GM18505 (cell line): ENCODE data around the gene ZFYVE28.
"Not testable (repeated sequence)": the region's sequence is repeated elsewhere in the genome, so short reads cannot be mapped to it uniquely, and the experiment has no call there.

ENCODE experiments used
- ATAC-seq: cut with Tn5 transposase; IDR thresholded peaks from one replicate; pipeline ENCODE4 v1.9.1; 2021; ENCODE audit not compliant: unreplicated experiment
- POLR2A ChIP-seq: IDR thresholded peaks from 4 replicates; pipeline ENCODE4 v1.6.1; 2011; ENCODE audit warnings: borderline replicate concordance; ENCODE audit not compliant: insufficient read depth, insufficient read length; ENCODE audit errors: extremely low read depth

The ZFYVE28 gene

GRCh38 chr4:2247128-2248043 lies 171.1 kb downstream of the ZFYVE28 start:
- no peak for TF ChIP-seq POLR2A
- no peak for ATAC-seq

DNA sequence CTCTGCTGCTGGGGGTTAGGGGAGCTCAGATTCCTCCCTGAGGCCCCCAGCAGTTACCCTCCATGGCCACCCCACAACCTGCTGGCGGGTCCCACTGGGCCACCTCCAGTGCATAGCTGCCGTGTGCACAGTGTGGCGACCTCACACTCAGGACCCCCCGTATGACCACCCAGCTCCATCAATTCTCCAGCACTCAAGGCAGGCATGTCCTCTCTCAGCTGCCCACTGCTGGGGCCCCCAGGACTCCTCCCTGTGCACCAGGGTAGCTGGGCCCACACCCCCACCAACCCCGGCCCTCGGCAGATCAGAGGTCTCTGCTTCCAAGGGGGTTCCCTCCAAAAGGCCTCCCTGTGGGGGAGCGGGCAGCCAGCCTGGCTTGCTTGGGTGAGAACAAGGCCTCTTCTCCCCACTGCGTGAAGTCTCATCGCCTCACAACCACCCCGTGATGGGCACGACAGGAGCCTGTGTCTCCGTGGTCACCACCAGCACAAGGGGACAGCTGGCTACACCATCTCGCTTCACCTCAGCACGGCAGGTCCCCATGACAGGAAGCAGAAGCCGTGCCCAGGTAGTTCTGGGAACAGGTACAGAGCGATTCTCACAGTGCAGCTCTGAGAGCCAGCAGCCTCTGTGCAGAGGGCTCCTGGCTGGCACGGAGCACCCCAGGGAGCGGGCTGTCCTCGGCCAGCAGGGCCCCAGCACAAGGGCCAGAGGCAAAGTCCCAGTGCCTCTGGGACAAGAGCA lies 171.9 kb downstream of the ZFYVE28 start:
- TF ChIP-seq POLR2A: no peak
- no peak for ATAC-seq

GRCh38 chr4:2245787-2246275 lies 172.6 kb downstream of the ZFYVE28 start:
- TF ChIP-seq POLR2A: no peak
- ATAC-seq: no peak

DNA sequence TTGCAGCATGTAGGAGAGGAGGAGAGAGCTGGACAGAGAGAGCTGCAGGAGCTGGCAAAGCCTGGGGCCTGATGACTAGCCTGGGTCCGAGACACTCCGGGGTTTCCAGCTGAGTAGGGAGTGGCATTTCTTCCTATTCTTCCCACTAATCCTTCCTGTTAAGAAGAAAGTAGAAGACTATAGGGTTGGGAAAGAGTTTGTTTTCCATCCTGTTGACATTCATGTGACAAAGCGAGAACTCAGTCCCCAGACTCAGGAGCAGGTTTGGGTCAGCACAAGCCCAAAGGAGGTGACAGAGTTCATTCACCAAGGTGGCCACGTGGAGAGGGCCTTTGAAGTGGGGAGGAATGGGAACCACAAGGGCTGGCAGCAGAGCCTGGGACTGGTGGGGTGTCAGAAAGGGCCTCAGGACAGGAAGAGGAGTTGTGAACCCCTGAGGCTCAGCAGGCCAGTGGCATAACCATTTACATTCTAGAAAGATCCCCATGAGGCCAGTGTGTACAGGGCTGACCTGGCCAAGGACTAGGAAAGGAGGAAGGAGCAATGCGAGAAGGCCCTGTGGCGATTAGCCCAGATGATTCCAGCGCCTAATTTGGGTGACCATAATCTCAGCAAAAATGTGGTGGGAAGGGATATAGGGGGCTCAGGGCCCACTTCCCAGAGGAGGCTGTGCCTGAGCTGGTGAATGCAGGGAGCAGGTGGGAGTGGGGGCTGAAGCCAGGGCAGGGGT lies 173.2 kb downstream of the ZFYVE28 start:
- no peak for TF ChIP-seq POLR2A
- no peak for ATAC-seq

DNA sequence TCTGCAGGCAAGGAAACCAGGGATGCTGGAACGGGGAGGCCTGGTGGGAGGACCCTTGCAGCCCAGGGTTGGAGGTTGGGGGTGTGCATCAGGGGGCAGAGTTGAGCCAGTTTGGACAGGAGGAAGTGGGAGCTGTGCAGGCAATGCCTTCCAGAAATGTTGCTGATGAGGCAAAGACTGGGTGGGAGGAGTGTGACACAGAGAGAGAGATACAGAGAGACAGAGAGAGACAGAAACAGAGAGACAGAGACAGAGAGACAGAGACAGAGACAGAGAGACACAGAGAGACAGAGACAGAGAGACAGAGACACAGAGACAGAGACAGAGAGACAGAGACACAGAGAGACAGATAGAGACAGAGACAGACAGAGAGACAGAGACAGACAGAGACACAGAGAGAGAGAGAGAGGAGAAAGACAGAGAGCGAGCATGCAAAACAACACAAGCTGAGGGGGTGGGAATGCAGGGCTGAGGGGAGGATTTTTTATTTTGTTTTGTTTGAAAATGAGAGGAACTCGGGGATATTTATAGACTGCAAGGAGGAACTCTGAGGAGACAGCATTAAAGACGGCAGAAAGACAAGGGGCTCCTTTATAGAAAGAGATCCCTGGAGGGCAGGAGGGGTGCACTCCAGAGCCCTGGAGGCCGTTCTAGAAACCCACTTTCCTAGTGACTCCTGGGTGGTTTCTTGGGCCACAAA lies 174.6 kb downstream of the ZFYVE28 start:
- no peak for ATAC-seq
- TF ChIP-seq POLR2A: no peak

GRCh38 chr4:2241410-2242353 lies 176.8 kb downstream of the ZFYVE28 start, which contains the start of the genes HAUS3 and POLN:
Gene HAUS3 (minus strand): TSS chr4:2242121. CDS start chr4:2240946, 1,175 bp downstream.
Gene POLN (minus strand): TSS chr4:2242121. CDS start chr4:2229231, 12,890 bp downstream.
- peak; percentile 76 for TF ChIP-seq POLR2A
- peak; percentile 84 for ATAC-seq

DNA sequence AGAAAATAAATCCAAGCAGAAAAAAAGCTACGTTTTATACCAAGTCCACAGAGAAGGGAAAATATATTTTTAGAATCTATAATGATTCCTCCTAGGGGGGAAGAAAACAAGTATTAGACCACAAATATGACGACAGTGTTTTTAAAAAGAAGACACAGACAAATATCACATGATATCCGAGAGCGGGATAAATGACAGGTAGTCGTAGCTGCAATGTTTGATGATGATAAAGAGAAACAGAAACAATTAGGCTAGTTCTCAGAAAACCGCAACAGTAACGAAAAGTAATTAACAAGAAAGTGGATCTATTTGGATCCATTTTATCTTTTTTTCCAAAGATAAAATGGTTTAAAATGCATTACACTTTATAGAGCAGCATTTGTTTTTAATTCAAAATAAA lies 177.4 kb downstream of the ZFYVE28 start:
- no peak for ATAC-seq
- TF ChIP-seq POLR2A: no peak

- no peak for TF ChIP-seq POLR2A
- ATAC-seq: no peak
These were observed 181.3 kb downstream of the ZFYVE28 start for GRCh38 chr4:2236944-2237666.

DNA sequence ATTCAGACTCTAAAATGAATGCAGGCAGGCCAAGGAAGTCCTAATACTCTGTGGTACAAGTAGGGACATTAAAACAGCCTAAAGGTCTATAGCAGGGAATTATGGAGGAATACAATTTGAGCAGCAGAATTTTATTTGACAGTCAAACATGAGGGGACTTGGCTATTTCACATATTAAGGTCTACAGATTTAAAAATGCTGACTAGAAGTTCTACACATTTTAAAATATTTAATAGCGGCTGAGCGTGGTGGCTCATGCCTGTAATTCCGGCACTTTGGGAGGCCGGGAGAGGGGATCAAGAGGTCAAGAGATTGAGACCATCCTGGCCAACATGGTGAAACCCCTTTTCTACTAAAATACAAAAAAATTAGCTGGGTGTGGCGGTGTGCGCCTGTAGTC lies 187.4 kb downstream of the ZFYVE28 start:
- TF ChIP-seq POLR2A: no peak
- no peak for ATAC-seq

GRCh38 chr4:2226261-2226660 lies 192.2 kb downstream of the ZFYVE28 start:
- no peak for TF ChIP-seq POLR2A
- no peak for ATAC-seq

- TF ChIP-seq POLR2A: no peak
- ATAC-seq: no peak
These were observed 195.6 kb downstream of the ZFYVE28 start for GRCh38 chr4:2222838-2223237.

DNA sequence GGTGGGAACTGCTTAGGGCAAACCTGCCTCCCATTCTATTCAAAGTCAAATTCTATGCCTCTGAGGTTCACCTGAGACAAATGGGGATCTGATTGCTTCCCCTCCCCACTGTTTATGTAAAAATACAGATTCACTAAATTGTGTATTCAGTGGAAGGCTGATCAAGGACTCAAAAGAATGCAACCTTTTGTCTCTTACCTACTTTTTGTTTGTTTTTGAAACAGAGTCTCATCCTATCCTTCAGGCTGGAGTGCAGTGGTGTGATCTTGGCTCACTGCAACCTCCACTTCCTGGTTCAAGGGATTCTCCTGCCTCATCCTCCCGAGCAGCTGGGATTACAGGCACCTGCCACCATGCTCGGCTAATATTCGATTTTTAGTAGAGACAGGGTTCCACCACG lies 197.1 kb downstream of the ZFYVE28 start:
- ATAC-seq: not testable (repeated sequence)
